ENCODE results near the gene ADAMTS6.

GRCh38 chr5:65173130-65173525, 308.6 kb downstream of the ADAMTS6 start:
- TF ChIP-seq CTCF (IDR thresholded peaks at IDR 0.05) (no peak), POLR2AphosphoS5 (IDR thresholded peaks at IDR 0.05) (no peak)
